Stimulated activated CD8-positive, alpha-beta memory T cell treated with anti-CD3 and anti-CD28 coated beads, Interleukin-12 subunit alpha, Interleukin-12 subunit beta, amount 100 ng/mL, for 4 hours (primary cell): ENCODE data around the gene OTOR.

Experiments
- DNase-seq: peaks from one replicate; pipeline ENCODE4 v3.0.0-alpha.2; 2020; ENCODE audit warnings: low read depth

The OTOR gene, protein sequence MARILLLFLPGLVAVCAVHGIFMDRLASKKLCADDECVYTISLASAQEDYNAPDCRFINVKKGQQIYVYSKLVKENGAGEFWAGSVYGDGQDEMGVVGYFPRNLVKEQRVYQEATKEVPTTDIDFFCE

GRCh38 chr20:16748308-16748900, at the start of gene OTOR:
OTOR (plus strand) TSS chr20:16748358; CDS start chr20:16748402, 44 bp downstream.
- DNase-seq: no peak

DNA sequence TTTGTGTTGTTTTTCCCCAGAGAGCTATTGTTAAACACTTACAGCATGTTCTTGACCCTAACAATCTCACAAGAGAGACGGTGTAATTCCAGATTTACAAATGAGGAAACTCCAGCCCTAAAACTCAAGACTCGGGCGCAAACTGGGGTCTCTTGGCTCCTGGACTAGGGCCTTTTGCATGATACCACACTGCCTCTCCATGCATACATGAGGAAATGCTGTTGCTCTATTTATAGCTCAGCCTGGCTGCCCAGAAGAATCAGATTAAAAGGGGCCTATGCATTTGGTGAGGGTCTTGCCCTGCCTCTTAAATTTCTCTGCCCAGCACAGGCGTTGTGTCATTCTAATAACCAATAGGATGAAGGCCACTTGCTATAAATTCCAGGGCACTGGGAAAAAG, 48.9 kb upstream of the OTOR start:
- no peak for DNase-seq

GRCh38 chr20:16701296-16701695, 46.9 kb upstream of the OTOR start:
- DNase-seq: no peak

GRCh38 chr20:16703570-16703969, 44.6 kb upstream of the OTOR start:
- DNase-seq: no peak

DNA sequence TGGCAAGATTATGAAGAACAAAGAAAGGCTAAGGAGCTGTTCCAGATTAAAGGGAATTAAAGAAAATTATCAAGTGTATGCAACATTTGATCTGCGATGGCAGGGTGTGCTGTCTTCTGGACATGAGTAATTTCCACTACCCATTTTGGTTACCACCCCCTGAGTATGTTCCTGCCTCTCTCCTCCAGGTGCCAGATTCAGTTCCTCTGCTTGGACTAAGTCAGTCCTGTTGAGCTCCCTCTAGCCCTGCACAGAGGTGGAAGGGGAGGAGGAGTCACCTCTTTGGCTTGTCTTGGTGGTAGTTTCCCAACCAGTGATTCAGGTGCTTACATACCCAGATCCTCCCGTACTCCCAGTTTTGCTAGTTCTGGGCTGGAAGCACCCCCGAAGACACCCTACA, 40.5 kb upstream of the OTOR start:
- no peak for DNase-seq

- DNase-seq: no peak
Observed at GRCh38 chr20:16708602-16709001, 39.6 kb upstream of the OTOR start.

- no peak for DNase-seq
Observed at GRCh38 chr20:16709017-16709416, 39.1 kb upstream of the OTOR start.

DNA sequence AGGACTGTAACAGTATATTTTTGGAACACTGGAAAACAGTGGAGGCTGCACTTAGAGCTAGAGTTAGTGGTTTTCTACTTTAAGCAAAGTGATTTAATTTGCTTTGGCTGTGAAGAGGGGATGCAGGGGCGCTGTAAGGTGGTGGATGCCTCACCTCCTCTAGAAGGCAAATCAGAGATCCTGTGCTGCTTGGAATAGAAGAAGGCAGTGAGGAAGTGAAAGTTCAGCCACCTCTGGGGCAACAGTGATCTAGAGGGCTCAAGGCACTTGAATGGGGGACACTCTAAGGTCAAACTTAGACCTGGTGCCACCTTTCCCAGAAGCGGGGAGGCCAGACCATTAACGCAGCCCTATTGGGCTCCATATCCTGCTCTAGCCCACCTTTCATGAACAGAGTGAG, 37.4 kb upstream of the OTOR start:
- DNase-seq: no peak

DNA sequence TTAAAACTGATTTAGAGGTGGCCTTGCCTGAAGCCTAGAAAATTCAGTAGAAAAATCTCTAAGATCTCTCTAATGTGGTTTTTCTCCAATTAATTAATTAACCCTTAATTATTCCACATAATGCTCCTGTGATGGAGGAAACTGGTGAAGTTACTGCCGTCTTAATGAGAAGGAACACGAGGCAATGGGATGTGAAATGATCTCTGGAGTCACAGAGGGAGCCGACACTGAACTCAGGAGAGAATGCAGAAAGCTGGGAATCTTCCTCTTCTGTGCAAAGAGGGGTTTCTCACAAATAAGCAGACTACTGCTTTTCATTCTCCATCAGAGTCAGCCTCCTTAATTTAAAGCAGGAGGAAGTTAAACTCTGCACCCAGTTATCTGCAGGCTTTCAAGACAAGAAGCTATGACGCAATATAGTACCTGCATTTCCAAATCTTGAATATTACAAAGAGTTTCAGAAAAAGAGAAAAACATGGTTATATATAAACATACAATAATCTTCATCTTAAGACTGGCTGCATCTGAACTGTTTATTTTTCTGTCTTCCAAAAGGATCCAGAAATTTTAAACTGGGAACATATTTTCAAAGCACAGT, 36.4 kb upstream of the OTOR start:
- DNase-seq: no peak

DNA sequence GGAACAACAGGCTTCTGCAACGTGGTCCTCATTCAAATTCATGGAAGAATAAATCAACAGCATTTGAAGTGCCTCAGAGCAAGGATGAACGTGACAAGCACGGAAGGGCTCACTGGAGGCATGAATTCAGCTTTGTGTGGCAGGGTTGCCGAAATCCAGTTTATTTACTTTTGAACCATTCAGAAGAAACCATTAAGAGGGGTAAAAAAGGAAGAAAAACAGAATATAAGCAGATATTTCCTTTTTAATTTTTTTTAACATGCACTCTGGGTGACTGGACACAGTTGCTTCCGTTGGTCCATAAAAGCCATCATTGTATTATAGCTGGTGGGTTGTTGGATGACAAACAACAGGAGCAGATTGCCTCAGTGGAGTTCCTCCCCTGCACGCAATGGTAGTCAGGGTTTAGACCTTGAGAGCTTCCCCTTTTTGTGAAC, 35.6 kb upstream of the OTOR start:
- DNase-seq: no peak

- no peak for DNase-seq
Observed at GRCh38 chr20:16713066-16713465, 35.1 kb upstream of the OTOR start.

- no peak for DNase-seq
Observed at GRCh38 chr20:16714242-16714641, 33.9 kb upstream of the OTOR start.

DNA sequence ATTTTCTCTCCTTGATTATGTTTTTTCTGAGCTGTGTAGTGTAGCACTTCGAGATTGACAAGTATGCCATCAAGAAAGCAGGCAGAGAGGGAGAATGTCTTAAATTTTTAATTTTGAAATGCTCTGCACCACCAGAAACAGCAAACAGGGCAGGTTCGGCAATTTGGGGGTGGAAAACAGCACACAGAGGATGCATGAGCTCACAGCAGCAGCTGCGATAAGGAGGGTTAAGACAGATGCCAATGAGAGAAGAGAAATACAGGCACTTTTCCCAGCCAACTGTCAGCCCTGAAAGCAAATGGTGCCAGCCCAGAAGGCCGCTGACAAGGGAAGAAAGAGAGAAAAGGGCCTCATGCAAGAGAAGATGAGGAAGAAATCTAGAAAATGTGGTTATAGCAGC, 33.4 kb upstream of the OTOR start:
- no peak for DNase-seq

DNA sequence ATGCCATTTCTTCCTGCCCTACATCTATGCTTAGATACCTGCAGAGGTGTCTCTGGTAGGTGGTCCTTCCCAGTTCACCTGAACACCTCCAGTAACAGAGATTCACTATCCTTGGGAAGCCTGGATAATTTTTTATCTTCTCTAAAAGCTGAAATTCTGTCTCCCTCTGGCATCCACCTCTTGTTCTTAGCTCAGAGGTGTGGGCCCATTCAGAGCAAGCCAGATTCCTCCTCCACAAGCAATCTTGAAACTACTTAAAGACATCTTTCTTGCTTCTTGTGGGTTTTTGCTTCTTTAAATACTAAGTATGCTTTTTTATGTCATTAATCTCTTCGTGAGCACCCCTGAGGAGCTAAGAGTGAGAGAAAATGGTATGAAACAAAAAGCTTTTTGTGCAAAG, 28.7 kb upstream of the OTOR start:
- DNase-seq: no peak

GRCh38 chr20:16729080-16729479, 19.1 kb upstream of the OTOR start:
- DNase-seq: no peak

GRCh38 chr20:16729565-16730460, 18.3 kb upstream of the OTOR start, which contains the start of gene SNRPB2:
SNRPB2 (plus strand) TSS chr20:16730026; CDS start chr20:16731703, 1,677 bp downstream.
- DNase-seq: peak; percentile 79

GRCh38 chr20:16732506-16733152, 15.5 kb upstream of the OTOR start:
- DNase-seq: no peak

- no peak for DNase-seq
Observed at GRCh38 chr20:16740365-16741072, 7.6 kb upstream of the OTOR start.

GRCh38 chr20:16744178-16744807, 3.9 kb upstream of the OTOR start:
- DNase-seq: no peak

DNA sequence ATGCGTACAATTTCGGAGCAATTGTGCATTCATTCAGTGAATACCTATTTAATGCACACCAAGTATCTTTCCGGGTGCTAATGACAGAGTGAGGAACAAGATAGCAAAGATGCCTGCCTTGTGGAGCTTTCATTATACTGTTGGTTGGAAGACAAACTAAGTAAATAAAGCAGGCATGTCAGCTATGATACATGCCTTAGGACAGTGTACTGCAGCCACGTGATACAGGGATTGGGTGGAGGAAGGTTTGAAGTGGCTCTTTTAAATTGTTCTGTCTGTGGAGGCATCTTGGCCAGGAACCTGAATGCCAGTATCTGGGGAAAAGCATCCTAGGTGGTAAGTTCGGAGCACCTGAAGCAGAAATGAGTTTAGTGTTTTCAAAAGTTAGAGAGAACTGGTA, 3.0 kb upstream of the OTOR start:
- DNase-seq: no peak

- DNase-seq: no peak
Observed at GRCh38 chr20:16747291-16747811, 807 bp upstream of the OTOR start.
